ENCODE results near the gene DUXB. TPM values are rescaled to one million over a fixed set of nuclear protein-coding genes. Genes with fewer than 3 reads are reported as not detected.

DUXB gene
- total and polyA plus RNA-seq, 4 donors, result 0.42 TPM; not detected in 3

- DNase-seq (ENCODE audit: low spot score), result no peak
- no peaks in the 10 kb centered on the region for H3K9me3 ChIP-seq (ENCODE audit: control insufficient read depth in 4 of 4, low read length in 3 of 4)
- no peak overlapping the region for H3K9ac ChIP-seq (ENCODE audit: low read depth in 1 of 2, low read length in 2 of 2)
- no peaks in the 10 kb centered on the region for H3K4me1 ChIP-seq (ENCODE audit: control insufficient read depth in 4 of 4, insufficient read depth in 4 of 4, low read length in 3 of 4)
- no peak overlapping the region for H3K27ac ChIP-seq (ENCODE audit: low read depth in 1 of 2, low read length in 2 of 2)
- TF ChIP-seq GABPA (IDR thresholded peaks at IDR 0.05 in 1 of 2, conservative IDR thresholded peaks at IDR 0.05 in 1 of 2) (no peak), MAX (IDR thresholded peaks at IDR 0.05) (no peak), YY1 (IDR thresholded peaks at IDR 0.05) (no peak), EGR1 (IDR thresholded peaks at IDR 0.05; ENCODE audit: low read depth in 2 of 2) (no peak), JUND (IDR thresholded peaks at IDR 0.05) (no peak), ZBTB33 (IDR thresholded peaks at IDR 0.05) (no peak), RAD21 (IDR thresholded peaks at IDR 0.05) (no peak), CTCF (IDR thresholded peaks at IDR 0.05; ENCODE audit: low read depth, low read length, missing input control) (no peak), RXRA (IDR thresholded peaks at IDR 0.05) (no peak), SP1 (IDR thresholded peaks at IDR 0.05) (no peak), FOXA1 (IDR thresholded peaks at IDR 0.05) (no peak)
- no peaks in the 10 kb centered on the region for H3K36me3 ChIP-seq (ENCODE audit: control insufficient read depth in 4 of 4, insufficient read depth in 3 of 4, low read depth in 1 of 4, low read length in 3 of 4)
- H3K4me3 ChIP-seq (ENCODE audit: low read depth in 1 of 3, low read length in 3 of 3), result no peak overlapping the region
- WGBS, result 56% methylated on average over 6 of the region's 6 CpGs
- H3K27me3 ChIP-seq (ENCODE audit: control insufficient read depth in 4 of 4, insufficient read depth in 4 of 4, low read length in 3 of 4), result no peaks in the 10 kb centered on the region
Observed at GRCh38 chr16:75733305-75734211, 32.3 kb upstream of the DUXB start.

GRCh38 chr16:75732871-75733270 lies 31.6 kb upstream of the DUXB start:
- Histone ChIP-seq H3K36me3 (ENCODE audit: control insufficient read depth in 4 of 4, insufficient read depth in 3 of 4, low read depth in 1 of 4, low read length in 3 of 4) (no peaks in the 10 kb centered on the region), H3K4me3 (ENCODE audit: low read depth in 1 of 3, low read length in 3 of 3) (no peak overlapping the region), H3K9me3 (ENCODE audit: control insufficient read depth in 4 of 4, low read length in 3 of 4) (no peaks in the 10 kb centered on the region), H3K27me3 (ENCODE audit: control insufficient read depth in 4 of 4, insufficient read depth in 4 of 4, low read length in 3 of 4) (no peaks in the 10 kb centered on the region), H3K9ac (ENCODE audit: low read depth in 1 of 2, low read length in 2 of 2) (no peak overlapping the region), H3K4me1 (ENCODE audit: control insufficient read depth in 4 of 4, insufficient read depth in 4 of 4, low read length in 3 of 4) (no peaks in the 10 kb centered on the region), H3K27ac (ENCODE audit: low read depth in 1 of 2, low read length in 2 of 2) (no peak overlapping the region)
- DNase-seq (ENCODE audit: low spot score), result no peak
- WGBS, result 43% methylated on average over 2 of the region's 2 CpGs
- TF ChIP-seq HNF4G (IDR thresholded peaks at IDR 0.05), result no peak
- no peak for TF ChIP-seq RXRA (IDR thresholded peaks at IDR 0.05)
- TF ChIP-seq HNF4A (conservative IDR thresholded peaks at IDR 0.05), result no peak
- no peak for TF ChIP-seq SP1 (IDR thresholded peaks at IDR 0.05)
- TF ChIP-seq TAF1 (conservative IDR thresholded peaks at IDR 0.05), result no peak
- no peak for TF ChIP-seq ZBTB33 (IDR thresholded peaks at IDR 0.05)
- TF ChIP-seq EGR1 (IDR thresholded peaks at IDR 0.05; ENCODE audit: low read depth in 2 of 2), result no peak
- no peak for TF ChIP-seq FOXA2 (IDR thresholded peaks at IDR 0.05)
- TF ChIP-seq MAX (IDR thresholded peaks at IDR 0.05), result no peak
- TF ChIP-seq FOXA1 (IDR thresholded peaks at IDR 0.05), result no peak
- TF ChIP-seq CTCF (IDR thresholded peaks at IDR 0.05; ENCODE audit: low read depth, low read length, missing input control), result no peak
- TF ChIP-seq YY1 (IDR thresholded peaks at IDR 0.05), result no peak
- no peak for TF ChIP-seq REST (IDR thresholded peaks at IDR 0.05)
- no peak for TF ChIP-seq NR2F2 (IDR thresholded peaks at IDR 0.05)
- TF ChIP-seq RAD21 (IDR thresholded peaks at IDR 0.05), result no peak
- TF ChIP-seq JUND (IDR thresholded peaks at IDR 0.05), result no peak

Data from liver (tissue), 9 donors.